Hematopoietic multipotent progenitor cell treated with erythropoietin and hydrocortisone succinate and interleukin-3 and kit ligand, for 4 days (in vitro differentiated cells): ENCODE results near the gene PPFIBP2.

ENCODE experiments used
- DNase-seq: peaks from one replicate; pipeline ENCODE4 v3.0.0-alpha.2; 2015

Gene PPFIBP2

DNA sequence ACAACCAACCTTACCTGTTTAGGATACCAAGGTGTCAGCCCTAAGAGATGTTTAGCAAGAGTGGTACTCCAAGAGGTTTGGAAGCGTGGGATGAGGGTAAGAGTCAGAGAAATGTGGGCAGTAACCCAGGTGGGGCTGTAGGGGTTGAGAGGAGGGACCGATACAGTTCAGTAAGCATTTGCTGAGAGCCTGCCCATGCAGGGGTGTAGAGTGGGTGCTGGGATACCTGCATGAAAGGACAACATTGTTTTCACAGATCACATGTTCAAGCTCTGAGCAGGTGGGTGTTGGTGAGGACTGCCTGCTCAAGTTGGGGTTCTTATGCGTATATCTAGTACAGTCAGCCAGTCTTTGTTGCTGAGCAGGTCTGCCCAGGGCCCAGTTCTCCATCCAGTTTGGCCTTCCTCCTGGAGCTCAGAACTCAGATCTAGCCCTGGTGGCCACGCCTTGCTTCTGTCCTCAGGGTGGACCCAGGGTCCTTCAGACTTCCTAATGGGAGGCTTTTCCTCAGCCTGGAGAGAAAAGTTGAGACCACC lies 14.8 kb downstream of the PPFIBP2 start:
- DNase-seq = no peak

DNA sequence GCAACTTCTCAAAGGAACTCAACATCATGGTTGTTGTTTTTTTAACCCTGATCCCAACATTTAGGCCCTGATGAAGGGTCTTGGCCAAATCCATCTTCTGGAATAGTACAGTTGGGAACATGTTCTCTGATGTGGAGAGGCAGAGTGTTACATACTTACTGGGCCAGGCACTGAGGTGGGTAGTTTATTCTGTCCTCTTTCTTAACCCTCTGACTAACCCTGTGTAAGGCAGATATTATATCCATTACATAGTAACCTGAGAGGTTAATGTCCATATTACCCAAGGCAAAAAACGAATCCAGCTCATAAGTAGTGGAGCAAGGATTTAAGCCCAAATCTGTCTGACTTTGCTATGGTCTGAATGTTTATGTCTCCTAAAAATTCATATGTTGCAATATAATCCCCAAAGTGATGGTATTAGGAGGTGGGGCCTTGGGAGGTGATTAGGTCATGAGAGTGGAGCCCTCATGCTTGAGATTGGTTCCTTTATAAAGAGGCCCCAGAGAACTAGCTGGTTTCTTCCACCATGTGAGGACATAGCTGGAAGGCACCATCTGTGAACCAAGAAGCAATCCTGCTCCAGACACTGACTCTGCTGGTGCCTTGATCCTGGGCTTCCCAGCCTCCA lies 16.3 kb downstream of the PPFIBP2 start:
- DNase-seq = no peak

DNA sequence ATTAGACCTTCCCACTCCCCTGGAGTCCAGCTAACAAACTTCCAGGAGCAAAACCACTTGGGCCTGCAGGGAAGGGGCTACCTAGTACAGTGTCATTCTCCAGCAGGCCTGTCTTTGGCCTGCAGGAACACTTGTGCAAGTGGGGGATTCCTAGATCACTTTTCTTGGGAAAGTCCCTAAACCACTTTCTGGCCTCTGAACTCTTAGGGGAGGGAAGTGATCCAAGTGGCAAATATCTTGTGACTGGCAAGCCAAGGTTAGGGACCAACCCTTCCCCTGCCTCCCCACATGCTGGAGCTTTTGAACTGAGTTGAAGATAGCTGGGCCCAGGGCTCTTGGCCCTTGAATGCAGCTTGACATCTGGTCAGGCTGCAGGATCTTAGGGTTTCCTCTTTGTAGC lies 17.2 kb downstream of the PPFIBP2 start:
- DNase-seq = no peak

DNA sequence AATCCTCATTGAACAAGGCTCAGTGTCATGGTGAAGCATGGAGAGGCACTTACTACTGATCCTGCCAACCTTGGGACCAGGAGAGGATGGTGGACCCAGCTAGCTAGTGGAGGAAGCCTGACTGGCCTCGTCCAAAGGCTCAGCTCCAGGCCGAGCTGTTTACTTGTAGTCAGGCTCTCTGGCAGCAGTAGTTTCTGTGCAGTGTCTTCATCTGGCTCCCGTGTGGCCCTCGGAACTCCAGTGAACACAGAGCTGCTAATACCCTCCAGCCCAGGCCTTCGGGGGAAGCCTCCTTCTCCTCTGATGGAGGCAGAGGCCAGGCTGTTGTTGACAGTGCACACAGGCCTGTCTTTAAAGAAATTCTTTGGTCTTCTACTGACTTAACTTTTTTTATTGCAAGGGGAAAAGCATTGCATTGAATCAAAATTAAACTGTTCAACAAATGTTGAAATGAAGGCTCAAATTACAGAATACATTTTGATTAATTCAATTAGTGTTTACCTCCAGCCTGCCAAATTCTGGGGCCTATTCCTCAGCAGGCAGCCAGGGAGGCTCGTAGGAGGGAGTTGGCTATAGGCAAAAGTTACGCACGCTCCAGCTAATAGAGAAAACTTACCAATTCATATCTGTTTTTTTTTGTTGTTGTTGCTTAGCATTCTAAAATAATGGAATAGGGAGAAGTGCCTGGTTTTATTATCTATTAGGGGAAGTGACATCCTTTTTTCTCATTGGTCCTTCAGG lies 18.8 kb downstream of the PPFIBP2 start:
- no peak for DNase-seq

DNA sequence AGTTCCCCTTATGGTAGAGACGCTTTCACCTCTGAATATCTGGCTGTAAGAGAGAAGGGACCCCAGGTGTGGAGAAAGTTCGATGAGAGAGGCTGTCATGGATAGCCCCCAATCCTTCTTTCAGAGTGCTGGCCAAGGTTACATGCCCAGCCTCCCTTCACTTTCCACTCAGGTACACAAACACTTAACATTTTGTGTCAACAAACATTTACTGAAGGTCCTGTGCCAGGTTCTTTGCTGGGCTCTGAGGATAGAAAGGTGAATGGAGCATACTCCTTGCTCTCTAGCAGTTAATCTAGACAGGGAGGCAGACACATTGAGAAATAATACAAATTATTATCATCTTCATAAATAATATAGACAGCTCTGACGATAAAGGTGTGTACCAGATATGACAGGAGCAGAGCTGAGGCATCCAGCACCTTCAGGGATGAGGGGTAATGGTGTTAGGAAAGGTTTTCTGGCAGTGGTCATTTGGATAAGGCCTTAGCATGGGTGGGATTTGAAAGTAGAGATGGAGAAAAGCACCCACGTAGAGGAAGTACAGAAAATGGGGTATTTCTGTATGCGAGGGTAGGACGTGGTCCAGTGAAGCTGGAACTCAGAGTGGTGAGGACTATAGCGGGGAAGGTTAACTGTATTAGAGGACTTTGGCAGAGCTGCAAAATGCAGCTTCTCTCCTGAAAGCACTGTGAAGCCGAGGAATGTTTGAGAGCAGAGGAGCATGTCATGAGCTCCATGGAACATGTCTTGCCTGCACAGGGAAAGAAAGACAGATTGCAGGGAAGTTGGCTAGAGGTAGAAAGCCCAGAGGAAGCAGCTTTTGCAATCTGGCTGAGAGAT lies 19.6 kb downstream of the PPFIBP2 start:
- DNase-seq = no peak

DNA sequence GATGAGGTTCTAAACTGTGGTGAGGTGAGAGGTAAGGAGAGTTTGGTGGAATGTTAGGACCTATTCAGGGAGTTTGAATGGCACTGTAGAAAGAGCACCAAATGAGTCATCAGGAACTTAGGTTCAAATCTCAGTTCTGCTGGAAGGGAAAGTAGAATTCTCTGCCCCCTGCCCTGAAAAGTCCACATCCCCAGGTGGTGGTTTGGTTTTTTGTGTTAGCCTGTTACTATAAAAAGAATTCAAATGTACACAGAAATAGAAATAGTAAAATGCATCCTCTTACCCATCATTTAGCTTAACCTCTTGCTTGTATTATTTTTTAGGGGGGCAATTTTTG lies 20.2 kb downstream of the PPFIBP2 start:
- no peak for DNase-seq

DNA sequence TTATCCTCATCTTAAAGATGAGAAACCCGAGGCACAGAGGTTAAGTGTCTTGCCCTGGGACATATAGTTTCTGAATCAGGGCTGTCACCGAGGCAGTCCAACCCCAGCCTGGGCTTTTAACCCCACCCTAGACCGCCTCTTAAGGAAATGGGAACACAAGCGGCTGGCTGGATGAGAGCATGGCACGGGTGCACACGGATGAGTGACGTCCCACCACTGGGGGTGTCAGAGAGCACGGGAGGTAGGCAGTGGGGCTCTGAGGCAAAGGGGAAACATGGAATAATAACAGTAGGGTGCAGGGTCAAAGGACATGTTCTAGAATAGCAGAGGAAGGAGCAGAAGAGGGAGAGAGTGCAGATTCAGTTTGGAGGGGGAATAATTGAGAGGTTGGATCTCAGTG lies 22.3 kb downstream of the PPFIBP2 start:
- peak; percentile 46 for DNase-seq

DNA sequence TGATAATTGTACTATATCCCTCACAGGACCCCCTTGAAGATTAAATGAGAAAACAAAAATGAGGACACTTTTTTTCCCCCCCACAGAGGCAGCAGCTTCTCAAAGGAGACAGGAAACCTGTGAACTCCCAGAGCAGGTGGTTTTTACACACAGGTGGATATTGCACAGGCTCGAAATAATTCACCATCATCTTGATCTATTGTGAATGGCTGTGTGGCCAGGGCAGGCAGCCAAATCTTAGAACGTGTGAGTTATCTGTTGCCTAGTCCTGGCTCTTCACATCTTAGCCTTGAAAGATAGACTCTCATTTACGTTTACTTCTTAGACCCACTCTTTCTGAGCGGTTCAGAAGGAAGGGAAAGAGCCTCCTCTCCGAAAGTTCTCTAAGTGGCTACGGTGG lies 23.5 kb downstream of the PPFIBP2 start:
- no peak for DNase-seq

DNA sequence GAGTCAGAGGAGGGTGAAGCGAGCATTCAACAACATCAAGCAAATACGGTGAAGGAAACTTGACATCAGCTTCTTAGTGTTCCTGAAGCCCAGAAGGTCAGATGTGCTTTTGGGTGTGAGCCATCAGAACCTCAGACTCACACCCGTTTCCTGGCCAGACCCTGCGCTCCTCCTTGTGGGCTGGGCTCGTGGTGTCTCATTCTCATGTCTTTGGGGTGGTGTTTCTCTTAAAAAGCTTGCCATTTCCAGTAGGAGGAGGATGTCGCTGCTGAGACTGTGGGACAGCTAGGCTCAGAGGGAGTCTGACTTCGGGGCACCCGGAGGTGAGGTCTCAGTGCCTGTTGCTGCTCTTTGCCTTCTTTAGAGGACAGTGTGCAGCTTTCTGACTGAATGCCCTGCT lies 24.2 kb downstream of the PPFIBP2 start:
- DNase-seq = peak; percentile 11

DNA sequence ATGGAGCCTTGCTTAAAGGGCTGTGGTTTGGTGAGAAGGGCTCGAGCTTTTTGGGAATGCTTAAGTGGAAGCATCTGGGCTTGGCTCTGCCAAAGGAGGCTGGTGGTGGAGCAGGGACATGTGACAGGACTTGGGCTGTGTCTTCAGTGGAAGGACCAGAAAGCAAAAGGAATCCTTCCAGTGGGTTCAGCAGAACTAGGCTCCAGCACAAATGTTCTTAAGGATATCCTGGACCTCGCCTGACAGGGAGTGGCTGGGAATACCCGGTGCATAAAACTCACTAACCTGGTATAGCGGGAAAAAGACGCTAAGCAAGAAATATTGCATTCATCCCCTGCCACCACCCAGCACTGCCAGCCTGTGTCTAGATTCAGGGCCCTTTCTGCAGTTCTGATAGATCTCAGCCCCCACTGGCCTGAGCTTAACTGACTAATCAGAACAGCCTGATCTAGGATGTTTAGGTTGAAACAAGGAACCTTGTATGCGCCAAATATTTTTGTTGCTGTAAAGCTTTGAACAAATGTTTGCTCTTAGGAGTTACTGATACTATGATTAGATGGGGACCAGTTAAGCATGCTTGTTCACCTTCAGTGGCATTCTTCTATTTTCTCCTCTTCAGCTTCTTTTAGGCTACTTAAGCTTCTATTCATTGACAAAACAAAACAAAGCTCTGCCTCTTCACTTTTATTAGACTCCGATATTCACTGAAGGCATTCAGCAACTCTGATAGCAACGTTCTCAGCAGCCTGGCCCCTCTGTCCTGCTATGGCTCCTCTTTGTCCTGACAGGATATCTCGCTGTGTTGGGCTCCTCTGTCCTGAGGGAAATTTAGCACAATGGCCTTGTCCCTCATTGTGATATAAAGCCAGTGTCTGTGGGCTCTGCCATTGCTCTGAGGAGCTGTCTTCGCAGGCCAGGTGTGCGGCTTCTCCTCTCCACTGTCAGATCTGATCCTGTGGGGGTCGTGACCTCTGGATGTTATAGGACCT lies 25.0 kb downstream of the PPFIBP2 start:
- DNase-seq = no peak

DNA sequence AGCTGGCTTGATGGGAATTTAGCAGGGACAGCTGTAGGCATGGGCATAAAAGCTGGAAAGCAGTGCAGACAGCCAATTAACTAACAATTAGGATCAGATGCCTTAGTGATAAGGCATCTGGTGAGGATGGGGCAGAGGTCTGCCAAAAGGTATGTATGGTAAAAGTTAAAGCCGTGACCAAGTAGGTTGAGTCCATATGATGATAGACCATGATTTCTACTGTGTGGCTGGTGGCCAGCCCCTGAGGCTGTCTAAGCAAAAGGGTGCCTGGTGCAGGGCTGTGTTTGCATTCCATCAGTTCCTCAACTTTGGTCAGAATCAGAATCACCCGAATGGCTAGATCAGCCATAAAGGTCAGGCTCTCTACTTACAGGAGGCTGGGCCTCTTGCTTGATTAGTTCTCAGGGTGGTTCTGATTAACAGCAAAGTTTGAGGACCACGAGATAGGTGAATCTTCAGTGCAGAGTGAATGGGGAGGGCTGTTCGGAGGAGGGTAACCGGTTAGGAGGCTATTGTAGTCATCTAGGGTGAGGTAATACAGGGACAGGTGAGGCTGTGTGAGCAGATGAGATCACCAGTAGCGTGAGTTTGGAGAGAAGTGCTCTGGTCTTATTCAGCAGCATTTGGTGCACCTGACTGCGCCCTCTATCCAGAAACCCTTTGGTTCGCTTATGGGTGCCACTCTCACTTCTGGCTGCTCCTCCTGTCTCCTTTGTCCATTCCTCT lies 27.2 kb downstream of the PPFIBP2 start:
- DNase-seq = no peak

DNA sequence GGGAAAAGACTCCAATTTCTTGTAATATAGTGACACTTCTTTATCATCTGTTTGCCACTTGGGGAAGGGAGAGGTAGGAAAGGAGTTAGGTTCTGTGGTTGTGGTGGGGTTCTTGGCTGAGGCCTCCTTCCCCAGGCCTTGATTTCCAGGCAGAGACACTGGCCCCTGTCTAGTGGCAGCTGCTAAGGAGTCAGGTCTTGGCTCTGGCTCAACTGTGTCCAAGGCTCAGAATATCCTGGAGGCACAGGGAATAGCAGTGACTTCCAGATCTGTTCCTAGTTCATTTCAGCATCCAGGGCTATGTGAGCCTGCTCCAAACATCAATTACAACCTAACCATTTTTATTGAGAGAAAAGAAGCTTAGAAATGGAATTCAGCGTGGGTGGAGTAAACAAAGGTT lies 29.5 kb downstream of the PPFIBP2 start:
- DNase-seq = no peak

DNA sequence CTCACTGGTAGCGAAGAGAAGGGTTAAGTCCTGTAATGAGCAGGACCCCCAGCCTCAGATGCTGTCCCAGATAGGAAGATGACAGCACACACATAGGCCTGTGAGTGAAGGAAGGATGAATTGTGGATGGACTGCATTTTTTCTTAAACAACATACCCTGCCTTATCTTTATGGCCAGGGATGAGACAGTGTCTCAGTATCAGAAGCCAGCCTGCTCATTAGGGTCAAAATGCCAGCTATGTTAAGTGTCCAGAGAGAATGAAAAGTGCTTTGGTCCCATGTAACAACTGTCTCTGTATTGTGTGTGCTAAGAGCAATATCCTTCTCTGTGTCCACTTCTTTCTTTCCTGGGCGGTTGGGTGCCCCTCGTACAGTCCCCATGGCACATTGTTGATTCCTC lies 30.2 kb downstream of the PPFIBP2 start:
- no peak for DNase-seq

DNA sequence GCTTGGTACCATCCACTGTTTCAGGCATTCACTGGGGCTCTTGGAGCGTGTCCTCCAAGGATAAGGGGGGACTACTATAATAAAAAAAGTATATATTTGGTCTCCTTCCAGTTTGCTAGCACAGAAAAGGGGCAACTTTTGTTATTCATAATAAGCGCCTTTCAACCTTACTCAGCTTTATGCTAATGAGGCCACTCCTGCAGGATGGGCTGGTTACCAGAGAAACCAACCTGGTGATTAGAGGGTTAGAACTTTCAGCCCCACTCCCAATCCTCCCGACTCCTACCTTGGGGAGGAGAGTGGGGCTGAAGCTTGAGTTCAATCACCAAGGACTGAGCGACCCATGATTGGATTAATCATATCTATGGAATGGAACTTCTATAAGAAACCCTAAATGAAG lies 31.8 kb downstream of the PPFIBP2 start:
- DNase-seq = no peak

DNA sequence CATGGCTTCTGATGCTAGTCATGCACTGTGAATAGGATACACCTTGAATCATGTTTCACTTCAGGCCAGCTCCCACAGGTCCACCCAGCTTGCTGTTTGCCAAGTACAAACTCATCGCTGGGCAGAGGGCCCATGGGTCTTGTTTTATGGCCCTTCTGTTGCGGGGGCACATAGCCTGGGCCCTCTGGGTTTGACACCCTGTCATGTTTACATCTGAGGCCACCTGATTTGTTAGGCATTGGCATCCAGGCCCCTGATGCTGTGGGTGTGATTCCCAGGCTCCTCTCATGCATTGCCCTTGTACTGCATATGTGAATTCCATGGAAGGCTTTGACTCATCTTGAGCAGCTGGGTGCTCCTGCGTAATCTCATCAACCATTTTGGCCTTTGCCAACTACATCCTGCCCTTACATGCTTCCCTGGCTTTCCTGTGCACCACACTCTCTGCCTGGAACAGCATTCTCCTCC lies 32.6 kb downstream of the PPFIBP2 start:
- DNase-seq = no peak

DNA sequence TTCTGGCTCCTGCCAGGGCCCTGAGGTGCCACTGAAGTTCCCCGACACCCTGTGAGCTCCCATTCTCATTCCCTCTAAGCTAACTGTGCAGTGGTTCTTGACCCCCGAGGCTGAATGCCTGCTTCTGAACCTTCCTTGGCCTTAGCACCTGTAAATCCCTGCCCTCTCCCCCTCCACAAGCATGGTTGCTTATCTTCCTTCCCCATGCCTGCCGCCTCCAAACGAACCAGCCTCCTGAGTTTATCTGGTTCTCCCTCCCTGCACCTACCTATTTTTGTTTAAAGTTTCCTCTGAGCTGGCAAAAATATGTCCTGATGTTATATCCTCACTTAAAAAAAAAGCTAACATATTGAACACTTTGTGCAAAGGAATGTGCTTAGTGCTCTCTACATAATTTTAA lies 33.9 kb downstream of the PPFIBP2 start:
- no peak for DNase-seq

DNA sequence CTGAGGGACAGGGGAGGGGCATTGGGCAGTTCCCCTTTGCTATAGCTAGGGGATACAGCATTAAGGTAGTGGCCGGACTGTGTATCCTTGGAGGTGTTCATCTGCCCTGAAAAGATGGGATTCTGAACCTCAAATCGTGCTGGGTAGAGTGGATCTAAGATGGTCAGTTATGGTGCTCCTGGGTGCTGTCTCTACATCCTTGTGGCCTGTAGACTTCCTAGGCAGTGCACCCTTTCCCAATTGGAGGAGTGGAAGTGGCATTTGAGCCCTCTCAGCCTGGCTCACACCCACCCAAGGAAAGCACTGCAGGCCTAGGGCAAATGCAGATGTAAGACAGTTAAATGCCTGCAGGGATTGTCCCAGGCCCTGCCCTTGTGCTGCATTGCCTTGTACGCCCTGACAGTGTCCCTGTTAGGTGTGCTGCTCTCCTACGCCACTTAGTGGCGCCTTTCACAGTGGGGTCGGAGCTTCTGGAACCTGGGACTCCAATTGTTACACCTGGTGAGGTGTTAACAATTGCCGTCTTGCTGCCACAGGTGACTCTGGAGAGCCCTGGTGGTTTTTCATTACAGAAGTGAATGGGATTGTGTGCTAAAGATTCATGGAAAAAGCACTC lies 35.0 kb downstream of the PPFIBP2 start:
- DNase-seq = peak; percentile 16

DNA sequence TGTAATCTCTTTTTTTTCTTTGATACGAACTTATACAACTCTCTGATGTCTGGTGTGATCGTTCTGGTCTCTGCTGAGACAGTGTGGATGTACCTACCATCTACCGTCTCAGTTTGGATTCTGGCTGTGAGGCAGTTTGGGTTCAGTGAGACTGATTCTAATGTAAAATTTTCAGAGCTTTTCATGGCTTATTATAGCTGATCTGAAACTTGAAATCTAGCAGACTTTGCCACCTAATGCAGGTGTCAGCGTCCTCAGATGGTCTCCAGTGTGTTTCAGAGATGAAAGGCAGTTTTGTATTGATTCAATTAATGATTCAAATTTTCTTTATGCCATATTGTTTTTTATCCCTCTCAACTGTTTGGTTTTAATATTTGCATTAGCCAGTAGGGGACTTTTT lies 35.9 kb downstream of the PPFIBP2 start:
- DNase-seq = no peak

DNA sequence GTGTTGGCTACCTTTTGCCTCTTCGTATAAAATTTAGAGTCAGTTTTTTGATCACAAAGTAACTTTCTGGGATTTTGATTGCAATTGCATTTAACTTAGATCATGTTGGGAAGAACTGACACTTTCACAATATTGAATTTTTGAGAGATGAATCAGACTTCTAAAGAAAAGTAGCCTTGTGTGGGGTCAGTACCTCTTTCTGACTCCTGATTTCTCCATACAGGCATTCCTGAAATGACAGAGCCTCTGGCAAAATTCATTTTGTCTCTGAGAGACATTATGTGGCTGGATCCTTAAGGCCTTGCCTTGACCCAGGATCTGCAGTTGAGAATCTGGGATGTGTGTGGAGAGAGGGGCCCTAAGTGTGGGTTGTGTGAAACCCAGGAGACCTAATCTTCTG lies 37.8 kb downstream of the PPFIBP2 start:
- DNase-seq = no peak

DNA sequence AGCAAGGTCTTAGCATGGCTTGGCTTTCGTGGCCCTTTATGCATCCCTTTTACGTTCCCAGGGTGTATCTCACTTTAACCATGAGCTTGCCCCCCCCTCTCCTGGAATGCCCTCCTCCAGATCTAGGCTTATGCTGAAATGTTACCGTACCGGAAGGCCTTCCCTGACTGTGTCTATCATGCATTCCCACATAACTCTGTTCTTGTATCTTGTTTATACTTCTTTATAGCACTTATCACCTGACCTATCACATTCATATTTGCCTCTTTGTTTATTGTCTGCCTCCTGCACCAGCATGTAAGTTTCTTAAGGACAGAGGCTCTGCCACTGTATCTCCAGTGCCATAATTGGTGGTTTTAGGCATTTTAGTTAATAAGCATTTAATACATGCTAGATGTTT lies 38.9 kb downstream of the PPFIBP2 start:
- no peak for DNase-seq

DNA sequence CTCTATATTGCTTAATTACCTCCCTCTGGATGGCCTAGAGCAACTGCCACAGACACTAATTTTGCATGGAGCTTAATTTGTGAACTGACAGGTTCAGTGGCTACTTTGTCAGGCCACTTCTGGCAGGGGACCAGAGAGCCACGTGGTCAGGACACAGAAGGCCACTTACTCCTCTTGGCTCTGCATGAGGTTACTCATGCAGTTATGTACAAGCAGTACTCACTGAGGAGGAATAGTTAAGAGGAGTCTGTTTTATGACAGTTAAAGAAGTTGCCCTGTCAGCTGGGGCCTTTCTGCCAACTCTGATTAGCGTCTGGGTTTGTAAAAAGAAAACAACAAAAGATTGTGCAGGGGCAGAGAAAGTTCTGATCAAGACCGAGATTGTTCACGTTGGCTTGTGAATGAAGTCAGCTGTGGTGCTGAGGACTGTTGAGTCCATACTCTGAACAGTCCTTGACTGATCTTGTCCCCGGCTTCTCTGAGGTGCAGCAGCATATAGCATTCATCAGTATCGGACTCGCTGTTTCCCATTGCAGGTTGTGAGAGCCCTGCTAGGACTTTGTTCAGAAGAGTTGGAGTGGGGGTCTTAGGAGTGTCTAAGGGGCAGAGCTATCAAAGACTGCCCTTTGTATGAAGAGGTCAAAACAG lies 41.4 kb downstream of the PPFIBP2 start:
- no peak for DNase-seq
